WTC11 (cell line): ENCODE measurements around the gene ADGRG7. TPM values are rescaled to one million over a fixed set of nuclear protein-coding genes. Genes with fewer than 3 reads are reported as not detected.

ENCODE experiments used
- ATAC-seq: fragments of 200-7000 bp; cut with Tn5 transposase; 2 replicates; pipeline ENCODE4 v1.10.0; 2021; ENCODE audit warnings: mild to moderate bottlenecking, moderate library complexity
- CTCF ChIA-PET: fragments of 300-600 bp; sonication (Branson Sonifier 250); formaldehyde crosslinking; loops from one replicate; lab custom pipeline; 2021; ENCODE audit warnings: antibody characterized with exemption; lab: Charles Lee
- POLR2A ChIA-PET: fragments of 350-600 bp; sonication (Branson Sonifier 250); formaldehyde crosslinking; loops from one replicate; lab custom pipeline; 2021; ENCODE audit warnings: antibody characterized with exemption; lab: Charles Lee
- DNase-seq: peaks from one replicate; pipeline ENCODE4 v3.0.0; 2021; ENCODE audit warnings: low spot score
- H3K27ac Mint-ChIP-seq: 2 replicates; pipeline ENCODE4 v1.8.0; 2021; ENCODE audit warnings: mixed read lengths
- H3K27me3 Mint-ChIP-seq: 2 replicates; pipeline ENCODE4 v1.8.0; 2021; ENCODE audit warnings: low read depth, mild to moderate bottlenecking, moderate library complexity, mixed read lengths
- H3K36me3 Mint-ChIP-seq: 2 replicates; pipeline ENCODE4 v1.8.0; 2021; ENCODE audit warnings: mixed read lengths
- H3K4me1 Mint-ChIP-seq: 2 replicates; pipeline ENCODE4 v1.8.0; 2022; ENCODE audit warnings: mixed read lengths
- H3K4me3 Mint-ChIP-seq: 2 replicates; pipeline ENCODE4 v1.8.0; 2021; ENCODE audit warnings: mild to moderate bottlenecking, moderate library complexity, mixed read lengths
- H3K9me3 Mint-ChIP-seq: 2 replicates; pipeline ENCODE4 v1.8.0; 2021; ENCODE audit warnings: mixed read lengths
- AFF4 ChIP-seq: sonication (generic); formaldehyde crosslinking; IDR thresholded peaks from 2 replicates; pipeline ENCODE4 v1.8.1; 2023; ENCODE audit warnings: mild to moderate bottlenecking, missing genetic modification reagents, borderline replicate concordance
- ATF2 ChIP-seq: sonication (generic); formaldehyde crosslinking; IDR thresholded peaks from 2 replicates; pipeline ENCODE4 v1.8.1; 2022; ENCODE audit warnings: low read depth, missing genetic modification reagents, borderline replicate concordance
- CDX4 ChIP-seq: fragments of 250-450 bp; sonication (Bioruptor Pico); IDR thresholded peaks from 2 replicates; pipeline ENCODE4 v1.9.0; 2021; ENCODE audit warnings: moderate library complexity, mild to moderate bottlenecking, inconsistent platforms, borderline replicate concordance
- FOXP1 ChIP-seq: sonication (generic); formaldehyde crosslinking; IDR thresholded peaks from 2 replicates; pipeline ENCODE4 v1.8.0; 2022; ENCODE audit warnings: missing genetic modification reagents, mild to moderate bottlenecking, moderate library complexity, borderline replicate concordance
- KAT7 ChIP-seq: sonication (generic); formaldehyde crosslinking; IDR thresholded peaks from 2 replicates; pipeline ENCODE4 v1.8.1; 2023; ENCODE audit warnings: missing genetic modification reagents, mild to moderate bottlenecking, borderline replicate concordance
- MXD4 ChIP-seq: fragments of 250-450 bp; sonication (Bioruptor Pico); IDR thresholded peaks from 2 replicates; pipeline ENCODE4 v1.8.0; 2021; ENCODE audit warnings: mild to moderate bottlenecking, moderate library complexity, borderline replicate concordance
- MYBL2 ChIP-seq: sonication (generic); formaldehyde crosslinking; IDR thresholded peaks from 2 replicates; pipeline ENCODE4 v1.8.1; 2023; ENCODE audit warnings: mild to moderate bottlenecking, moderate library complexity, missing genetic modification reagents
- NFYB ChIP-seq: sonication (generic); formaldehyde crosslinking; conservative IDR thresholded peaks from 2 replicates; pipeline ENCODE4 v1.8.0; 2022; ENCODE audit warnings: low read depth, missing genetic modification reagents
- NR1H2 ChIP-seq: sonication (generic); formaldehyde crosslinking; IDR thresholded peaks from 2 replicates; pipeline ENCODE4 v1.9.0; 2021; ENCODE audit warnings: mild to moderate bottlenecking, moderate library complexity, missing genetic modification reagents
- NR3C1 ChIP-seq: sonication (generic); formaldehyde crosslinking; conservative IDR thresholded peaks from 2 replicates; pipeline ENCODE4 v1.8.1; 2023; ENCODE audit warnings: low read depth, mild to moderate bottlenecking, missing genetic modification reagents
- TCF7 ChIP-seq: sonication (generic); formaldehyde crosslinking; IDR thresholded peaks from 2 replicates; pipeline ENCODE4 v1.8.0; 2022; ENCODE audit warnings: mild to moderate bottlenecking, low read depth, missing genetic modification reagents, moderate library complexity
- TEAD4 ChIP-seq: sonication (generic); formaldehyde crosslinking; IDR thresholded peaks from 2 replicates; pipeline ENCODE4 v1.8.0; 2022; ENCODE audit warnings: mild to moderate bottlenecking, missing genetic modification reagents
- ZNF138 ChIP-seq: sonication (generic); formaldehyde crosslinking; conservative IDR thresholded peaks from 2 replicates; pipeline ENCODE4 v1.8.1; 2022; ENCODE audit warnings: mild to moderate bottlenecking, moderate library complexity, missing genetic modification reagents
- ZNF281 ChIP-seq: sonication (generic); formaldehyde crosslinking; IDR thresholded peaks from 2 replicates; pipeline ENCODE4 v1.8.0; 2023; ENCODE audit warnings: mild to moderate bottlenecking, missing genetic modification reagents
- ZNF416 ChIP-seq: fragments of 250-450 bp; sonication (Bioruptor Pico); IDR thresholded peaks from 2 replicates; pipeline ENCODE4 v1.9.0; 2021; ENCODE audit warnings: mild to moderate bottlenecking, inconsistent platforms
- total RNA-seq: library from RNA; stranded (reverse); gene quantifications from 3 replicates; pipeline ENCODE4 v1.2.3, GENCODE V29; 2021
- TF ChIP-seq, protein P1 (sequence below): fragments of 250-450 bp; sonication (Bioruptor Pico); IDR thresholded peaks from 2 replicates; pipeline ENCODE4 v1.8.0; 2021; ENCODE audit warnings: mild to moderate bottlenecking
- TF ChIP-seq, protein P2 (sequence below): sonication (generic); formaldehyde crosslinking; IDR thresholded peaks from 2 replicates; pipeline ENCODE4 v1.8.1; 2022; ENCODE audit warnings: low read depth, mild to moderate bottlenecking, moderate library complexity, missing genetic modification reagents, borderline replicate concordance
- TF ChIP-seq, protein P3 (sequence below): sonication (generic); formaldehyde crosslinking; conservative IDR thresholded peaks from 2 replicates; pipeline ENCODE4 v1.8.1; 2023; ENCODE audit warnings: mild to moderate bottlenecking, low read depth, missing genetic modification reagents, moderate library complexity
- TF ChIP-seq, protein P4 (sequence below): fragments of 250-450 bp; sonication (Bioruptor Pico); IDR thresholded peaks from 2 replicates; pipeline ENCODE4 v1.9.0; 2021; ENCODE audit warnings: mild to moderate bottlenecking, borderline replicate concordance

ADGRG7 gene
- total RNA-seq, 1 experiment from 2014 or later, result not detected

DNA sequence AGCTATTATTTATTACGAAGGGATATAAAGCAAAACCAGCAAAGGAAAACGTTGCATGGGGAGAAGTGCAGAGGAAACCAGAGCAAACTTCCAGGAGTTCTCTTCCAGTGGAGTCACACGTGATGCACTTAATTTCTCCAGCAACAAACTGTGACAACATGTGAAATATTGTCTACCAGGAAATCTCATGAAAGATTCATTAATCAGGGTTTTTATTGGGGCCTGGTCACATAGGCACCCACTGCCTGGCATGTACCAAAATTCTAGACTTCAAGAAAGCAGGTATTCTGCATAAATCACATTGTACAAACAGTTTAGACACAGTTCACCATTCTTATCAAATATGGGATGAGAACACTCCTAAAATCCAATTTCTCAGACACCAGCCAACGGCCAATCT, 94.5 kb downstream of the ADGRG7 start:
- POLR2A ChIA-PET, result no interaction called here
- no peak overlapping the region for H3K27ac Mint-ChIP-seq
- ATAC-seq (no peak), DNase-seq (no peak)
- H3K36me3 Mint-ChIP-seq, result no peaks in the 10 kb centered on the region
- H3K27me3 Mint-ChIP-seq, result peaks cover 59% of the 10 kb centered on the region
- H3K4me1 Mint-ChIP-seq, result peaks cover 2% of the 10 kb centered on the region
- peaks cover 8% of the 10 kb centered on the region for H3K9me3 Mint-ChIP-seq
- no peak for TF ChIP-seq ZNF416
- TF ChIP-seq CDX4 (CRISPR knock-in tag), result no peak
- TF ChIP-seq ZNF281, result no peak
- TF ChIP-seq, protein P1, sequence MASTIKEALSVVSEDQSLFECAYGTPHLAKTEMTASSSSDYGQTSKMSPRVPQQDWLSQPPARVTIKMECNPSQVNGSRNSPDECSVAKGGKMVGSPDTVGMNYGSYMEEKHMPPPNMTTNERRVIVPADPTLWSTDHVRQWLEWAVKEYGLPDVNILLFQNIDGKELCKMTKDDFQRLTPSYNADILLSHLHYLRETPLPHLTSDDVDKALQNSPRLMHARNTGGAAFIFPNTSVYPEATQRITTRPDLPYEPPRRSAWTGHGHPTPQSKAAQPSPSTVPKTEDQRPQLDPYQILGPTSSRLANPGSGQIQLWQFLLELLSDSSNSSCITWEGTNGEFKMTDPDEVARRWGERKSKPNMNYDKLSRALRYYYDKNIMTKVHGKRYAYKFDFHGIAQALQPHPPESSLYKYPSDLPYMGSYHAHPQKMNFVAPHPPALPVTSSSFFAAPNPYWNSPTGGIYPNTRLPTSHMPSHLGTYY (CRISPR knock-in tag), result no peak
- TF ChIP-seq, protein P2, sequence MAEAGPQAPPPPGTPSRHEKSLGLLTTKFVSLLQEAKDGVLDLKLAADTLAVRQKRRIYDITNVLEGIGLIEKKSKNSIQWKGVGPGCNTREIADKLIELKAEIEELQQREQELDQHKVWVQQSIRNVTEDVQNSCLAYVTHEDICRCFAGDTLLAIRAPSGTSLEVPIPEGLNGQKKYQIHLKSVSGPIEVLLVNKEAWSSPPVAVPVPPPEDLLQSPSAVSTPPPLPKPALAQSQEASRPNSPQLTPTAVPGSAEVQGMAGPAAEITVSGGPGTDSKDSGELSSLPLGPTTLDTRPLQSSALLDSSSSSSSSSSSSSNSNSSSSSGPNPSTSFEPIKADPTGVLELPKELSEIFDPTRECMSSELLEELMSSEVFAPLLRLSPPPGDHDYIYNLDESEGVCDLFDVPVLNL (CRISPR knock-in tag), result no peak
- TF ChIP-seq, protein P3, sequence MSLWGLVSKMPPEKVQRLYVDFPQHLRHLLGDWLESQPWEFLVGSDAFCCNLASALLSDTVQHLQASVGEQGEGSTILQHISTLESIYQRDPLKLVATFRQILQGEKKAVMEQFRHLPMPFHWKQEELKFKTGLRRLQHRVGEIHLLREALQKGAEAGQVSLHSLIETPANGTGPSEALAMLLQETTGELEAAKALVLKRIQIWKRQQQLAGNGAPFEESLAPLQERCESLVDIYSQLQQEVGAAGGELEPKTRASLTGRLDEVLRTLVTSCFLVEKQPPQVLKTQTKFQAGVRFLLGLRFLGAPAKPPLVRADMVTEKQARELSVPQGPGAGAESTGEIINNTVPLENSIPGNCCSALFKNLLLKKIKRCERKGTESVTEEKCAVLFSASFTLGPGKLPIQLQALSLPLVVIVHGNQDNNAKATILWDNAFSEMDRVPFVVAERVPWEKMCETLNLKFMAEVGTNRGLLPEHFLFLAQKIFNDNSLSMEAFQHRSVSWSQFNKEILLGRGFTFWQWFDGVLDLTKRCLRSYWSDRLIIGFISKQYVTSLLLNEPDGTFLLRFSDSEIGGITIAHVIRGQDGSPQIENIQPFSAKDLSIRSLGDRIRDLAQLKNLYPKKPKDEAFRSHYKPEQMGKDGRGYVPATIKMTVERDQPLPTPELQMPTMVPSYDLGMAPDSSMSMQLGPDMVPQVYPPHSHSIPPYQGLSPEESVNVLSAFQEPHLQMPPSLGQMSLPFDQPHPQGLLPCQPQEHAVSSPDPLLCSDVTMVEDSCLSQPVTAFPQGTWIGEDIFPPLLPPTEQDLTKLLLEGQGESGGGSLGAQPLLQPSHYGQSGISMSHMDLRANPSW, result no peak
- no peak for TF ChIP-seq FOXP1 (CRISPR knock-in tag)
- no peak for TF ChIP-seq NR1H2
- no peak for TF ChIP-seq TCF7
- no peak for TF ChIP-seq KAT7 (CRISPR knock-in tag)
- TF ChIP-seq, protein P4, sequence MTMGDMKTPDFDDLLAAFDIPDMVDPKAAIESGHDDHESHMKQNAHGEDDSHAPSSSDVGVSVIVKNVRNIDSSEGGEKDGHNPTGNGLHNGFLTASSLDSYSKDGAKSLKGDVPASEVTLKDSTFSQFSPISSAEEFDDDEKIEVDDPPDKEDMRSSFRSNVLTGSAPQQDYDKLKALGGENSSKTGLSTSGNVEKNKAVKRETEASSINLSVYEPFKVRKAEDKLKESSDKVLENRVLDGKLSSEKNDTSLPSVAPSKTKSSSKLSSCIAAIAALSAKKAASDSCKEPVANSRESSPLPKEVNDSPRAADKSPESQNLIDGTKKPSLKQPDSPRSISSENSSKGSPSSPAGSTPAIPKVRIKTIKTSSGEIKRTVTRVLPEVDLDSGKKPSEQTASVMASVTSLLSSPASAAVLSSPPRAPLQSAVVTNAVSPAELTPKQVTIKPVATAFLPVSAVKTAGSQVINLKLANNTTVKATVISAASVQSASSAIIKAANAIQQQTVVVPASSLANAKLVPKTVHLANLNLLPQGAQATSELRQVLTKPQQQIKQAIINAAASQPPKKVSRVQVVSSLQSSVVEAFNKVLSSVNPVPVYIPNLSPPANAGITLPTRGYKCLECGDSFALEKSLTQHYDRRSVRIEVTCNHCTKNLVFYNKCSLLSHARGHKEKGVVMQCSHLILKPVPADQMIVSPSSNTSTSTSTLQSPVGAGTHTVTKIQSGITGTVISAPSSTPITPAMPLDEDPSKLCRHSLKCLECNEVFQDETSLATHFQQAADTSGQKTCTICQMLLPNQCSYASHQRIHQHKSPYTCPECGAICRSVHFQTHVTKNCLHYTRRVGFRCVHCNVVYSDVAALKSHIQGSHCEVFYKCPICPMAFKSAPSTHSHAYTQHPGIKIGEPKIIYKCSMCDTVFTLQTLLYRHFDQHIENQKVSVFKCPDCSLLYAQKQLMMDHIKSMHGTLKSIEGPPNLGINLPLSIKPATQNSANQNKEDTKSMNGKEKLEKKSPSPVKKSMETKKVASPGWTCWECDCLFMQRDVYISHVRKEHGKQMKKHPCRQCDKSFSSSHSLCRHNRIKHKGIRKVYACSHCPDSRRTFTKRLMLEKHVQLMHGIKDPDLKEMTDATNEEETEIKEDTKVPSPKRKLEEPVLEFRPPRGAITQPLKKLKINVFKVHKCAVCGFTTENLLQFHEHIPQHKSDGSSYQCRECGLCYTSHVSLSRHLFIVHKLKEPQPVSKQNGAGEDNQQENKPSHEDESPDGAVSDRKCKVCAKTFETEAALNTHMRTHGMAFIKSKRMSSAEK (CRISPR knock-in tag), result no peak
- TF ChIP-seq AFF4 (CRISPR knock-in tag), result no peak
- no peak for TF ChIP-seq NFYB (CRISPR knock-in tag)
- no peak for TF ChIP-seq ATF2 (CRISPR knock-in tag)
- TF ChIP-seq NR3C1 (CRISPR knock-in tag), result no peak
- TF ChIP-seq MXD4 (CRISPR knock-in tag), result no peak
- no peak for TF ChIP-seq TEAD4 (CRISPR knock-in tag)
- TF ChIP-seq MYBL2, result no peak
- TF ChIP-seq ZNF138 (CRISPR knock-in tag), result no peak
- H3K4me3 Mint-ChIP-seq, result no peak overlapping the region
- CTCF ChIA-PET, result no interaction called here
